COLO829 (cell line): ENCODE measurements around the gene CLMP.

Source experiments
- DNase-seq: peaks from one replicate; pipeline ENCODE4 v3.0.0; 2012; ENCODE audit warnings: low spot score

The CLMP gene

GRCh38 chr11:123055191-123055901 lies 139.7 kb downstream of the CLMP start:
- no peak for DNase-seq

GRCh38 chr11:123054301-123055065 lies 140.6 kb downstream of the CLMP start:
- DNase-seq = peak; percentile 64

- DNase-seq = no peak
Measured at GRCh38 chr11:123052901-123053721, 141.9 kb downstream of the CLMP start.

DNA sequence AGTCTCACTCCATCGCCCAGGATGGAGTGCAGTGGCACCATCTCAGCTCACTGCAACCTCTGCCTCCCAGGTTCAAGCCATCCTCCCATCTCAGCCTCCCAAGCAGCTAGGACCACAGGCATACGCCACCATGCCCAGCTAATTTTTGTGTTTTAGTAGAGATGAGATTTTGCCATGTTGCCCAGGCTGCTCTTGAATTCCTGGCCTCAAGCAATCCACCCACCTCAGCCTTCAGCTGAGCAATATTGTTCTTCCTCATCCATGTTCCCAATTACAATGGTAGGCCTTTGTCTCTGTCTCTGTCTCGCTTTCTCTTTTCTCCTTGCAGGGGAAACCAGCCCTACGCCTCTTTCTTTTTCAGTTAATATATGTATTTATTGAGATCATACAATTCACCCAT lies 143.4 kb downstream of the CLMP start:
- DNase-seq = no peak

DNA sequence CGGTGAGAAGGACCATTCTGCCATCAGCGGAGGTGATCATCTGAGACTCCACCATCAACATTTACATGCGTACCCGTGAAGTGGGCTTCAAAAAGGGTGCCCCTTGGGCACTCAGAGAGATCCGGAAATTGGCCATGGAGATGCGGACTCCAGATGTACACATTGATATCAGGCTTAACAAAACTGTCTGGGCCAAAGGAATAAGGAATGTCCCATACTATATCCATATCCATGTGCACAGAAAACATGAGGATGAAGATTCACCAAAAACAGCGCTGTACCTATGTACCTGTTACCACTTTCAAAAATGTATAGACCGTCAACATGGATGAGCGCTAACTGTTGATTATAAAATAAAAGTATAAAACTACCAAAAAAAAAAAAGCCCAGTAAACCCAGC lies 143.9 kb downstream of the CLMP start:
- DNase-seq = no peak

DNA sequence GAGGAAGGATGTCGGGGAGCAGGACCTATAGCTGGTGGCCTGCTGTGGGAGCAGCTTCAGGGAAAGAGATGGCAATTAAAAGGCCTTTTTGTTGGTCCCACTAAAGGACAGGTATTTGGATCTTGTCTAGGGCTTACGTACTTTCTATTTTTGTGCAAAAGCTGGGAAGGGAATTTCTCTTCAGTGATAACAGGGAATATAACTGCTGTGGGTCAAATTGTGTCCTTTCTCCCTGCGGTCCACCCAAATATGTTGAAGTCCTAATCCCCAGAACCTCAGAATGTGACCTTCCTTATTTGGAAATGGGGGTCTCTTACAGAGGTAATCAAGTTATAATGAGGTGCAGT lies 147.1 kb downstream of the CLMP start:
- DNase-seq = no peak

GRCh38 chr11:123047266-123047946 lies 147.6 kb downstream of the CLMP start:
- no peak for DNase-seq

DNA sequence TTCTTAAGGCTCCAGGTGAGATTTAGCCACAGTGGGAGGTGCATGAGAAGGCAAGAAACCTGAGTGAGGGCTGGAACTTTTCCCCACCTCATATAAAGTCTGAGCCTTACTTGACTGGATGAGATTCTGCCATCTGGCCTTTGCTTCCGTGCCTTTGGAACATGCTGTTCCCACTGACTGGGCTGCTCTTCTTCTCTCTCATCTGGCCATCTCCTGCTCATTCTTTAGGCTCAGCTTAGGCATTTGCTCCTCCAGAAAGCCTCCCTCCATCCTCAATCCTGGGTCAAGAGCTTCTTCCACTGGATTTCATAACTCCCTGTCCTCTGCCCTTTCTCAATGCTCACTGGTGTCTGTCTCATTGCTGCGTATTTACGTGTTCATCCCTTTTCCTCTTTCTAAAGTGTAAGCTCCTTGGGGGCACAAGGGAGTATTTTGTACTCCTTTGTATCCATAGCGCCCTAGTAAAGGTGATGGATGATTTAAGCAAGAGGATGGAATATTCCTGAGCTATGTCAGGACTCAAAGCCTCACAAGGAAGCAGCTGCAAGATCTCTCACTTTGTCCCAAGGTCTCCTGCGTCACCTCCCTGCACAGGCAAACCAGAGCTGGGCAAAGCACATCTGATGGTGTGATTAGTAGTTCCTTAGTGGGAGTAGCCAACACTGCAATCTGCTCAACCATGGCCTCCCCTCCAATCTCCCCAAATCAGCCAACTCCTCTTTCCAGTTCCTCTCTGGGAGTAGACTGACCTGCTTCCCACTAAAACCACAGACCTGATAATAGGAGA lies 148.4 kb downstream of the CLMP start:
- no peak for DNase-seq

GRCh38 chr11:123045101-123045500 lies 149.9 kb downstream of the CLMP start:
- no peak for DNase-seq

DNA sequence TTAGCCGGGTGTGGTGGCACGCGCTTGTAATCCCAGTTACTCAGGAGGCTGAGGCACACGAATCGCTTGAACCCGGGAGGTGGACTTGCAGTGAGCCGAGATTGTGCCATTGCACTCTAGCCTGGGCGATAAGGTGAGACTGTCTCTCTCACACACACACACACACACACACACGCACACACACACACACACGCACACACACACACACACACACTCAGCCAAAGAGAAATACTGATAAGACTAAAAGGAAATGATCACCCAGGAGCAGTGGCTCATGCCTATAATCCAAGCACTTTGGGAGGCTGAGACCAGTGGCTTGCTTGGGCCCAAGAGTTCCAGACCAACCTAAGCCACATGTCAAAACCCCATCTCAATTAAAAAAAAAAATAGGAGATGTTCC lies 153.9 kb downstream of the CLMP start:
- no peak for DNase-seq

GRCh38 chr11:123040111-123040432 lies 155.0 kb downstream of the CLMP start:
- DNase-seq = no peak

- no peak for DNase-seq
Measured at GRCh38 chr11:123035831-123036230, 159.2 kb downstream of the CLMP start.

DNA sequence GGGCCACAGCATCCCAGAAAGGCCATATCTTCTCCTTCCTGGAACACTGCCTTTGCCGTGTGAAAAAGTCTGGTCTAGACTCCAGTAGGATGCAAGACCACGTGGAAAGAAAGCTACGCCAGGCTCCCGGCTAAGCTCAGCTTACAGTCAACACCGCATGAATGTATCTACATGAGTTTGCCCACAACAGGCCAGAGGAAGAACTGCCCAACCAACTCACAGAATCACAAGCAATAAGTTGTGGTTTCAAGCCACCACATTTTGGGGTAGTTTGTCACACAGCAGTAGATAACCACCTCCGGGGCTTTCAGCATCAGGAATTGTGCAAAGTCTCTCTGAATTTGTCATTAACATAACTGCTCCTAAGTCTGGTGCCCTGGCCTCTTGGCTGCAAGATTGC lies 160.5 kb downstream of the CLMP start:
- DNase-seq = no peak

- DNase-seq = no peak
Measured at GRCh38 chr11:123033895-123034294, 161.2 kb downstream of the CLMP start.

DNA sequence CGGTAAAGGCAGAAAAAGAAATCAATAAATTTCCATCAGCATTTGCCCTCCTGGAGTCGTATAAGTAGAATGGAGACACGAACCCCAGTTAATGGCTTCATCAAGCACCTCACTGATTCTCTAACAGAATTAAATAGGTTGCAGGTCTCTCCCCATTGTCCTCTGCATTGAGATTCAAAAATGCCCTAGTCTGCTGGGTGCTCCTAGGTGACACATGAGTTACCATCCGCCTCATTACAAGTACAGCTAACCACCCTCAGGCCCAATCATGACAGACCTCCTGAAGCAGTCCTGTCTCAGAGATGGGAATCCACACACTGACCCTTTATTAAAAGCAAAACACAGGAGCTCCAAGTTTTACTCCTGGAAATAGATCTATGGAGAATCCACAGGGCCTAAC lies 164.5 kb downstream of the CLMP start:
- DNase-seq = no peak

- DNase-seq = peak; percentile 65
Measured at GRCh38 chr11:123020968-123021367, 174.1 kb downstream of the CLMP start.
